B cell (primary cell): Measurements from ENCODE around the gene ODF4. TPM values are rescaled to one million over a fixed set of nuclear protein-coding genes. Genes with fewer than 3 reads are reported as not detected.
A peak's percentile ranks its signal among the peaks of the same experiment; 100 is the strongest.

Experiments
- ATAC-seq: fragments of 200-7000 bp; cut with Tn5 transposase; one replicate; pipeline ENCODE4 v1.10.0; 2021; ENCODE audit warnings: low read depth, mild to moderate bottlenecking, moderate number of reproducible peaks, moderate library complexity
- CTCF ChIA-PET: fragments of 350-600 bp; sonication (Branson Sonifier 250); formaldehyde crosslinking; loops from one replicate; lab custom pipeline; 2021; ENCODE audit warnings: antibody characterized with exemption, inconsistent platforms; lab: Charles Lee
- POLR2A ChIA-PET: fragments of 350-600 bp; sonication (Branson Sonifier 250); formaldehyde crosslinking; loops from one replicate; lab custom pipeline; 2021; ENCODE audit warnings: antibody characterized with exemption; lab: Charles Lee
- DNase-seq: peaks from one replicate; pipeline ENCODE4 v3.0.0; 2013
- H2AFZ ChIP-seq: 2 replicates; pipeline ENCODE4 v1.6.1; 2012; ENCODE audit warnings: mild to moderate bottlenecking, low read depth, low read length; ENCODE audit not compliant: insufficient read depth, poor library complexity, severe bottlenecking
- H3K27ac ChIP-seq, 2 donors: 1 replicate in 1 of 2; 2 replicates in 1 of 2; pipeline ENCODE4 v1.5.1; 2012 to 2013; ENCODE audit warnings: low read length in 2 of 2, mild to moderate bottlenecking in 2 of 2, moderate library complexity in 1 of 2
- H3K27me3 ChIP-seq, 4 experiments: fragments of 200-600 bp in 1 of 4; sonication (generic) in 1 of 4; replicated peaks in 1 of 4; 1 replicate in 2 of 4; 2 replicates in 2 of 4; pipeline versions ENCODE4 v1.6.1 to v1.7.0; 2013 to 2016; ENCODE audit warnings: low read length in 3 of 4, mild to moderate bottlenecking in 2 of 4, mixed read lengths in 1 of 4, moderate library complexity in 1 of 4; ENCODE audit not compliant: insufficient read depth in 4 of 4, control insufficient read depth in 3 of 4; ENCODE audit errors: control extremely low read depth in 1 of 4
- H3K36me3 ChIP-seq, 2 experiments: replicated peaks in 1 of 2; 1 replicate in 1 of 2; 2 replicates in 1 of 2; pipeline versions ENCODE4 v1.6.1 to v1.7.1; 2013; ENCODE audit warnings: low read length in 1 of 2; ENCODE audit not compliant: insufficient read depth in 2 of 2, control insufficient read depth in 1 of 2; ENCODE audit errors: control extremely low read depth in 1 of 2, extremely low read depth in 1 of 2
- H3K4me1 ChIP-seq, 2 donors: fragments of 200-600 bp in 1 of 2; sonication (generic) in 1 of 2; 1 replicate in 1 of 2; 2 replicates in 1 of 2; pipeline versions ENCODE4 v1.5.1 to v1.6.1; 2013 to 2017; ENCODE audit warnings: low read length in 2 of 2; ENCODE audit not compliant: control insufficient read depth in 2 of 2, insufficient read depth in 2 of 2
- H3K4me2 ChIP-seq: replicated peaks from 2 replicates; pipeline ENCODE3; 2012; ENCODE audit warnings: mild to moderate bottlenecking, low read depth, low read length; ENCODE audit not compliant: poor library complexity, severe bottlenecking
- H3K4me3 ChIP-seq, 5 experiments: fragments of 200-600 bp in 1 of 5; sonication (generic) in 1 of 5; 1 replicate in 3 of 5; 2 replicates in 2 of 5; pipeline versions ENCODE4 v1.5.1 to v1.7.0; 2011 to 2016; ENCODE audit warnings: low read length in 4 of 5, mild to moderate bottlenecking in 4 of 5, low read depth in 2 of 5, control low read depth in 1 of 5, moderate library complexity in 1 of 5; ENCODE audit not compliant: insufficient read depth in 1 of 5; ENCODE audit errors: control extremely low read depth in 1 of 5, extremely low read depth in 1 of 5
- H3K79me2 ChIP-seq: fragments of 200-600 bp; sonication (generic); one replicate; pipeline ENCODE4 v1.6.0; 2016; ENCODE audit warnings: low read length; ENCODE audit not compliant: control insufficient read depth, insufficient read depth
- H3K9ac ChIP-seq: fragments of 200-600 bp; sonication (generic); 2 replicates; pipeline ENCODE4 v1.6.1; 2017; ENCODE audit warnings: mild to moderate bottlenecking, low read length, moderate library complexity
- H3K9me3 ChIP-seq, 3 donors: one replicate each; pipeline versions ENCODE4 v1.6.1 to v1.7.1; 2013; ENCODE audit warnings: low read length in 2 of 3; ENCODE audit not compliant: control insufficient read depth in 2 of 3, insufficient read depth in 1 of 3; ENCODE audit errors: control extremely low read depth in 1 of 3
- H4K20me1 ChIP-seq: 2 replicates; pipeline ENCODE4 v1.6.0; 2012; ENCODE audit warnings: mild to moderate bottlenecking, low read length; ENCODE audit not compliant: insufficient read depth, control insufficient read depth, poor library complexity, severe bottlenecking
- H3K27ac Mint-ChIP-seq: one replicate; pipeline ENCODE4 v1.8.0; 2021; ENCODE audit warnings: mixed read lengths
- H3K27me3 Mint-ChIP-seq: one replicate; pipeline ENCODE4 v1.8.0; 2021; ENCODE audit warnings: mixed read lengths
- H3K4me1 Mint-ChIP-seq: one replicate; pipeline ENCODE4 v1.8.0; 2021; ENCODE audit warnings: mixed read lengths
- H3K4me3 Mint-ChIP-seq: one replicate; pipeline ENCODE4 v1.8.0; 2021; ENCODE audit warnings: mixed read lengths
- H3K9me3 Mint-ChIP-seq: one replicate; pipeline ENCODE4 v1.8.0; 2022; ENCODE audit warnings: mixed read lengths; ENCODE audit not compliant: insufficient read depth
- CTCF ChIP-seq: fragments of 200-600 bp; IDR thresholded peaks from one replicate; pipeline ENCODE4 v1.8.0; 2022; ENCODE audit warnings: antibody characterized with exemption, mild to moderate bottlenecking
- EZH2 ChIP-seq: IDR thresholded peaks from 2 replicates; pipeline ENCODE4 v1.6.1; 2012; ENCODE audit warnings: borderline replicate concordance, low read depth, mild to moderate bottlenecking, moderate library complexity, low read length; ENCODE audit not compliant: insufficient read depth, poor library complexity, severe bottlenecking
- WGBS: methylation state at CpG from one replicate; pipeline ENCODE4 v1.1.5; 2013; ENCODE audit warnings: missing lambda C conversion rate; ENCODE audit not compliant: insufficient coverage; 5-methylcytosine and 5-hydroxymethylcytosine counted together
- intact Hi-C: fragments of 100-400 bp; cut with micrococcal nuclease; formaldehyde crosslinking; loops from one replicate; pipeline ENCODE4 v1.10.0; 2022
- polyA plus RNA-seq: library from polyadenylated mRNA; depleted of rRNA; stranded (reverse); fragments of >200 nt; gene quantifications from 2 replicates; pipeline ENCODE4 v1.2.3, GENCODE V29; 2012
- total RNA-seq, 2 donors: library from RNA; stranded (reverse); fragments of 120-200 nt in 1 of 2; gene quantifications; 1 replicate in 1 of 2; 2 replicates in 1 of 2; pipeline versions ENCODE4 v1.2.3 to v1.2.4, GENCODE V29; 2013 to 2022

Gene ODF4
- total and polyA plus RNA-seq, 2 donors (not counting 1 experiment from before 2014, with no cell fraction given) = not detected

- no peak overlapping the region for H3K27ac Mint-ChIP-seq
- H2AFZ ChIP-seq = peak overlapping the region; percentile 75
Measured at GRCh38 chr17:8326511-8327302, 12.9 kb upstream of the ODF4 start.

More at GRCh38 chr17:8326511-8327302, 12.9 kb upstream of the ODF4 start:
- ChIA-PET POLR2A (no interaction called here), CTCF (interaction anchor here (0.6 to 1.3 kb wide), 4 partner anchors 10 to 290 kb away, joined by 3 to 4 read pairs (median 3); no protein-coding TSS in a partner anchor)
- Histone ChIP-seq H3K4me3 (peak overlapping the region in 4 of 5 experiments; percentile 19 to 50 (median 35)), H3K27me3 (peaks cover 0 to 45% (median 17%) of the 10 kb centered on the region in 4 experiments), H3K79me2 (no peaks in the 10 kb centered on the region), H3K36me3 (no peaks in the 10 kb centered on the region), H3K9me3 (peaks cover 0 to 8% (median 0%) of the 10 kb centered on the region in 3 donors), H3K9ac (peak overlapping the region; percentile 56), H3K27ac (no peak overlapping the region), H4K20me1 (no peaks in the 10 kb centered on the region), H3K4me1 (peaks cover 15 to 24% of the 10 kb centered on the region in 2 donors), H3K4me2 (peak overlapping the region; percentile 88)
- H3K27me3 Mint-ChIP-seq = peaks cover 44% of the 10 kb centered on the region
- intact Hi-C loops = no loop called here
- peak; percentile 46 for DNase-seq
- H3K4me3 Mint-ChIP-seq = peak overlapping the region; percentile 65
- no peak for TF ChIP-seq CTCF
- no peak for TF ChIP-seq EZH2
- WGBS = 2% methylated on average over 47 of the region's 48 CpGs
- H3K4me1 Mint-ChIP-seq = peaks cover 19% of the 10 kb centered on the region
- no peaks in the 10 kb centered on the region for H3K9me3 Mint-ChIP-seq
- peak; percentile 41 for ATAC-seq
